Measurements from ENCODE around the gene TOR3A. TPM values are rescaled to one million over a fixed set of nuclear protein-coding genes. Genes with fewer than 3 reads are reported as not detected.

TOR3A gene
- total RNA-seq (32.9 and 62.1 TPM in 2 replicates), polyA plus RNA-seq (24.0 and 24.1 TPM in 2 replicates), polyA minus RNA-seq (ENCODE audit: low replicate concordance) (74.7 and 109 TPM in 2 replicates)
- 22.6 and 25.8 TPM in 2 replicates for polyA plus RNA-seq (2012)

DNA sequence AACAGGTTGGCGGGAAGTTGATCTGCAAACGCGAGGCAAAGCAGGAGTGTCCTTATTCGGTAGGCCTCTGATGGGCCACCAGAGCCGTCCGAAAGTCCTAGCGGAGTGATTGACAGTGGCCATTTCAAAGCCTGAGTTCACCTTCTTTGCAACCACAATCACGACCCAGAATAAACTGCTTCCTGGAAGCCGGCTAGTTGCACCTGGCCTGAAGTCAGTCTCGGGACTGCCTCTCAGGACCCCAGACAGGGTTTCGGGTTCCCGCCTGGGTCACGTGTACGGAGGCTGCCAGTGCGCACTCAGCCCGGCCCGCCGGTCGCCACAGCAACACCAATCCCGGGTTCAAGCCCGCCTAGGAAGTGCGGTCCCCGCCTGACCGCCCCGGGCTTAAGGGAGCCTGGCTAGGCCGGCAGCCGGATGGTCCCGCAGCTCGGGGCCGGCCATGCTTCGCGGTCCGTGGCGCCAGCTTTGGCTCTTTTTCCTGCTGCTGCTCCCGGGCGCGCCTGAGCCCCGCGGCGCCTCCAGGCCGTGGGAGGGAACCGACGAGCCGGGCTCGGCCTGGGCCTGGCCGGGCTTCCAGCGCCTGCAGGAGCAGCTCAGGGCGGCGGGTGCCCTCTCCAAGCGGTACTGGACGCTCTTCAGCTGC is at the start of gene TOR3A:
Gene TOR3A (plus strand): TSS at position 384 of the 646 bp plus-strand sequence. CDS start 59 bp downstream, at position 443.
- peak within 1 kb of the TSS; percentile 65 for H2AFZ ChIP-seq (ENCODE audit: low read length)
- peaks cover 3% of the 10 kb centered on the region for H3K36me3 ChIP-seq (ENCODE audit: control insufficient read depth, insufficient read depth, low read length)
- H3K4me3 ChIP-seq (replicated peaks in 1 of 4; ENCODE audit: control extremely low read depth in 1 of 4, insufficient read depth in 1 of 4, low read depth in 3 of 4, low read length in 4 of 4), result peak within 1 kb of the TSS; percentile 83 to 92 (median 88)
- peak; percentile 87 to 92 for DNase-seq (ENCODE audit: low read depth in 2 of 2)
- TF ChIP-seq EZH2 (IDR thresholded peaks at IDR 0.05; ENCODE audit: low read length, missing control alignments) (no peak), CTCF (conservative IDR thresholded peaks at IDR 0.05 in 1 of 2, IDR thresholded peaks at IDR 0.05 in 1 of 2; ENCODE audit: low read depth in 1 of 2, low read length in 2 of 2) (no peak)
- H3K27ac ChIP-seq (ENCODE audit: insufficient read depth, low read length), result peak within 1 kb of the TSS; percentile 90
- no peaks in the 10 kb centered on the region for H3K27me3 ChIP-seq (ENCODE audit: control insufficient read depth, insufficient read depth, low read length)
- H3K79me2 ChIP-seq (ENCODE audit: control insufficient read depth, insufficient read depth, low read length), result peaks cover 18% of the 10 kb centered on the region
- peak within 1 kb of the TSS; percentile 92 for H3K9ac ChIP-seq (ENCODE audit: insufficient read depth, low read length)
- H3K4me2 ChIP-seq (ENCODE audit: extremely low read depth, insufficient read depth, low read length), result peak within 1 kb of the TSS; percentile 97
- no peaks in the 10 kb centered on the region for H4K20me1 ChIP-seq (ENCODE audit: control insufficient read depth, extremely low read depth, insufficient read depth, low read length)
- H3K9me3 ChIP-seq (ENCODE audit: control insufficient read depth, insufficient read depth, low read depth, low read length), result no peaks in the 10 kb centered on the region
- H3K4me1 ChIP-seq (ENCODE audit: control insufficient read depth, extremely low read depth, insufficient read depth, low read length), result peaks cover 2% of the 10 kb centered on the region

GRCh38 chr1:179034720-179035119 is 47.1 kb upstream of the TOR3A start:
- Histone ChIP-seq H3K79me2 (ENCODE audit: control insufficient read depth, insufficient read depth, low read length) (peaks cover 50% of the 10 kb centered on the region), H3K4me3 (replicated peaks in 1 of 4; ENCODE audit: control extremely low read depth in 1 of 4, insufficient read depth in 1 of 4, low read depth in 3 of 4, low read length in 4 of 4) (no peak overlapping the region), H3K9me3 (ENCODE audit: control insufficient read depth, insufficient read depth, low read depth, low read length) (no peaks in the 10 kb centered on the region), H3K9ac (ENCODE audit: insufficient read depth, low read length) (no peak overlapping the region), H3K27me3 (ENCODE audit: control insufficient read depth, insufficient read depth, low read length) (no peaks in the 10 kb centered on the region), H3K4me1 (ENCODE audit: control insufficient read depth, extremely low read depth, insufficient read depth, low read length) (peaks cover 34% of the 10 kb centered on the region), H4K20me1 (ENCODE audit: control insufficient read depth, extremely low read depth, insufficient read depth, low read length) (no peaks in the 10 kb centered on the region), H3K36me3 (ENCODE audit: control insufficient read depth, insufficient read depth, low read length) (no peaks in the 10 kb centered on the region), H3K27ac (ENCODE audit: insufficient read depth, low read length) (peak overlapping the region; percentile 30), H2AFZ (ENCODE audit: low read length) (no peak overlapping the region), H3K4me2 (ENCODE audit: extremely low read depth, insufficient read depth, low read length) (peak overlapping the region; percentile 56)
- peak; percentile 55 to 69 for DNase-seq (ENCODE audit: low read depth in 2 of 2)
- TF ChIP-seq CTCF (conservative IDR thresholded peaks at IDR 0.05 in 1 of 2, IDR thresholded peaks at IDR 0.05 in 1 of 2; ENCODE audit: low read depth in 1 of 2, low read length in 2 of 2) (no peak), EZH2 (IDR thresholded peaks at IDR 0.05; ENCODE audit: low read length, missing control alignments) (no peak)

DNA sequence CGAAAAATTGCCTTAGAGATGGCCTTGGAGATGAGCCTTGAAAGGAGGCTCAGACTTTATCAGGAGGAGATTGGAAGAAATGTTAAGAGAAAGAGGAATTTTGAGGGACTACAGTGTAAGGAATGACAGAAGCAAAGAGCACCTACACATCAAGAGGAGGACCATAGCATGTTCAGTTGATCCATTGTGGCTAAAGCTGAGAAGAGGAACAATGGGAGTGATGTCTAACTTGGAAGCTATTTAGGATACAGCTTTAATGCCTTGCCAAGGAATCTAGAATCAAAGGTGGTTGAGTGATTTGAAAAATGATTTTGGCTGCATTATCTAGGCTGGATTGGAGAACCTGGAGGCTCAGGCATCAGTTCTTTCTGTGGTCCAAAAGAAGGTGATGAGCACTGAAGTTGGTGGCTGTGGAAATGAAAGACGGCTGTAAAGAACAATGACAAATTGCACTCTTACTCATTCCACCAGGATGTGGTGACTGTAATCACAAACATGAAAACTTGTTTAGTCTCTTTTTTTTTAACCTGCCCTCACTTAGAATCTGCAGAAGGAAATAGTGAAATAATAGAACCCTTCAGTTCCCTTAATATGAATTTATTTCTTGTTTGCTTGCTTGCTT is 44.9 kb upstream of the TOR3A start:
- Histone ChIP-seq H3K4me1 (ENCODE audit: control insufficient read depth, extremely low read depth, insufficient read depth, low read length) (peaks cover 32% of the 10 kb centered on the region), H3K9me3 (ENCODE audit: control insufficient read depth, insufficient read depth, low read depth, low read length) (no peaks in the 10 kb centered on the region), H3K4me2 (ENCODE audit: extremely low read depth, insufficient read depth, low read length) (no peak overlapping the region), H3K79me2 (ENCODE audit: control insufficient read depth, insufficient read depth, low read length) (peaks cover 35% of the 10 kb centered on the region), H3K9ac (ENCODE audit: insufficient read depth, low read length) (no peak overlapping the region), H3K27ac (ENCODE audit: insufficient read depth, low read length) (no peak overlapping the region), H2AFZ (ENCODE audit: low read length) (no peak overlapping the region), H3K4me3 (replicated peaks in 1 of 4; ENCODE audit: control extremely low read depth in 1 of 4, insufficient read depth in 1 of 4, low read depth in 3 of 4, low read length in 4 of 4) (no peak overlapping the region), H3K27me3 (ENCODE audit: control insufficient read depth, insufficient read depth, low read length) (no peaks in the 10 kb centered on the region), H3K36me3 (ENCODE audit: control insufficient read depth, insufficient read depth, low read length) (no peaks in the 10 kb centered on the region), H4K20me1 (ENCODE audit: control insufficient read depth, extremely low read depth, insufficient read depth, low read length) (no peaks in the 10 kb centered on the region)
- TF ChIP-seq EZH2 (IDR thresholded peaks at IDR 0.05; ENCODE audit: low read length, missing control alignments) (no peak), CTCF (conservative IDR thresholded peaks at IDR 0.05 in 1 of 2, IDR thresholded peaks at IDR 0.05 in 1 of 2; ENCODE audit: low read depth in 1 of 2, low read length in 2 of 2) (no peak)
- peak in 1 of 2 donors; percentile 69 for DNase-seq (ENCODE audit: low read depth in 2 of 2)
